IPS-18a (cell line): ENCODE results near the gene RDH11.
"Not testable (repeated sequence)": the region's sequence is repeated elsewhere in the genome, so short reads cannot be mapped to it uniquely, and the experiment has no call there.

Source experiments
- H3K27ac ChIP-seq: one replicate; pipeline ENCODE4 v1.5.1; 2013; ENCODE audit warnings: low read length
- H3K27me3 ChIP-seq: one replicate; pipeline ENCODE4 v1.6.1; 2013; ENCODE audit warnings: mild to moderate bottlenecking, low read length; ENCODE audit not compliant: control insufficient read depth, insufficient read depth
- H3K36me3 ChIP-seq: one replicate; pipeline ENCODE4 v1.6.1; 2013; ENCODE audit warnings: low read depth, low read length; ENCODE audit not compliant: control insufficient read depth
- H3K4me1 ChIP-seq: one replicate; pipeline ENCODE4 v1.6.1; 2013; ENCODE audit warnings: low read depth, low read length; ENCODE audit not compliant: control insufficient read depth
- H3K4me3 ChIP-seq: one replicate; pipeline ENCODE4 v1.5.1; 2013; ENCODE audit warnings: low read length
- H3K9ac ChIP-seq: one replicate; pipeline ENCODE4 v1.6.1; 2013; ENCODE audit warnings: mild to moderate bottlenecking, low read length, moderate library complexity
- H3K9me3 ChIP-seq: one replicate; pipeline ENCODE4 v1.6.1; 2013; ENCODE audit warnings: low read depth, low read length; ENCODE audit not compliant: control insufficient read depth

Gene RDH11

DNA sequence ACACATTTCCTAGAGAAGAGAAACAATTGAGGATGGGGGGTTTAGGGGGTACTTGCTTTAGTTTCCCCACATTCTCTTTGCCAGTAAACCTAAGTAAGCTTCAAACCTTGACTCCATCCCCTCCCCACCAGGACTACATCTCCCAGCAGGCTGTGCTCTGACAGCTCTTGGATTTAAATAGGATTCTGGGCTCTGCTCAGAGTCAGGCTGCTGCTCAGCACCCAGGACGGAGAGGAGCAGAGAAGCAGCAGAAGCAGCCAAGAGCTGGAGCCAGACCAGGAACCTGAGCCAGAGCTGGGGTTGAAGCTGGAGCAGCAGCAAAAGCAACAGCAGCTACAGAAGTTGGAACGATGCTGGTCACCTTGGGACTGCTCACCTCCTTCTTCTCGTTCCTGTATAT lies 26.7 kb upstream of the RDH11 start:
- H3K36me3 ChIP-seq: no peaks in the 10 kb centered on the region
- no peaks in the 10 kb centered on the region for H3K9me3 ChIP-seq
- H3K4me1 ChIP-seq: no peaks in the 10 kb centered on the region
- peak overlapping the region; percentile 20 for H3K4me3 ChIP-seq
- H3K27me3 ChIP-seq: peaks cover 5% of the 10 kb centered on the region
- no peak overlapping the region for H3K9ac ChIP-seq
- no peak overlapping the region for H3K27ac ChIP-seq

DNA sequence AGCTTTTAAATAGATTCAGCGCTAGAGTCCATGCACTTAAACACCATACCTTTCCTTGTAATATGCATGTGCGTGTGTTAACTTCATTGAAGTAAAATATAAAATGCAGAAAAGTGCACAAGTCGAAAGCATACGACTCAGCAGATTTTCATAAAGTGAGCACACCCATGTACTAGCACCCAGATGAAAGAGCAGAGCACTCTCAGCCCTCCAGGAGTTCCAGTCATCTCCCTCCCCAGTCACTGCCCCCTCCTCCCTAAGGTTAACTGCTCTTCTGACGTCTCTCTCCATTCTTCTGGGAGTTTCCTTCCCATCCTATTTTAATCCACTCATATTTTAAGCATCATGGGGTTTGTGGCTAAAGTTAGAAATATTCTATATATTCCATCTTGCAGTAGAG lies 26.3 kb upstream of the RDH11 start:
- H3K9ac ChIP-seq: no peak overlapping the region
- H3K4me3 ChIP-seq: no peak overlapping the region
- H3K27me3 ChIP-seq: peaks cover 5% of the 10 kb centered on the region
- no peaks in the 10 kb centered on the region for H3K9me3 ChIP-seq
- no peak overlapping the region for H3K27ac ChIP-seq
- no peaks in the 10 kb centered on the region for H3K36me3 ChIP-seq
- H3K4me1 ChIP-seq: no peaks in the 10 kb centered on the region

DNA sequence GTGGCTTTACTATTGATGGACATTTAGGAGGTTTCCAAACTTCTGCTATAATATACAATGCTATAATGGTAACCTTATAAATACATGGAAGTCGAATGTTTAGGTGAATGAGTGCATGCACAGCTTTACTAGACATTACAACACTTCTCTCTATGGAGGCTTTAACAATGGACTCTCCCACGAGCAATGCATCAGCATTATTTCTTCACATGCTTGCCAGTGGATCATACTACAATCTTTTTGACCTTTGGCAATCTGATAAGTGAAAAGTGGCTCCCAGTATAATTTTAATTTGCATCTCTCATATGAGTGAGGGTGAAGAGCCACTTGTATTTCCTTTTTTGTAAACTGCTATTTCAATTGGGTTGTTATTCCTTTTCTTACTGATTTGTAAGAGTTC lies 24.3 kb upstream of the RDH11 start:
- Histone ChIP-seq H3K9ac (no peak overlapping the region), H3K9me3 (no peaks in the 10 kb centered on the region), H3K27ac (no peak overlapping the region), H3K36me3 (no peaks in the 10 kb centered on the region), H3K27me3 (peaks cover 5% of the 10 kb centered on the region), H3K4me3 (no peak overlapping the region), H3K4me1 (no peaks in the 10 kb centered on the region)

DNA sequence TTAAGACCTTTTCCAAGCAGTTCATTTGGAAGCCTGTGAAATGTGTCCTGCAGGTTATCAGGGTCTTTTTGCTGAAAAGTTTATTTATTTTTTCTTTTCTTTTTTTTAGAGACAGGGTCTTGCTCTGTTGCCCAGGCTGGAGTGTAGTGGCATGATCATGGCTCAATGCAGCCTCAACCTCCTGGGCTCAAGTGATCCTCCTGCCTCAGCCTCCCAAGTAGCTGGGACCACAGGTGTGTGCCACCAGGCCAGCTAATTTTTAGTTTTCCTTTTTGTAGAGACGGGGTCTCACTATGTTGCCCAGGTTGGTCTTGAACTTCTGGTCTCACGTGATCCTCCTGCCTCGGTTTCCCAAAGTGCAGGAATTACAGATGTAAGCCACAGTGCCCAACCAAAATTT lies 23.8 kb upstream of the RDH11 start:
- not testable (repeated sequence) for H3K27ac ChIP-seq, H3K4me3 ChIP-seq, H3K4me1 ChIP-seq, H3K27me3 ChIP-seq, H3K9ac ChIP-seq, H3K9me3 ChIP-seq, H3K36me3 ChIP-seq

DNA sequence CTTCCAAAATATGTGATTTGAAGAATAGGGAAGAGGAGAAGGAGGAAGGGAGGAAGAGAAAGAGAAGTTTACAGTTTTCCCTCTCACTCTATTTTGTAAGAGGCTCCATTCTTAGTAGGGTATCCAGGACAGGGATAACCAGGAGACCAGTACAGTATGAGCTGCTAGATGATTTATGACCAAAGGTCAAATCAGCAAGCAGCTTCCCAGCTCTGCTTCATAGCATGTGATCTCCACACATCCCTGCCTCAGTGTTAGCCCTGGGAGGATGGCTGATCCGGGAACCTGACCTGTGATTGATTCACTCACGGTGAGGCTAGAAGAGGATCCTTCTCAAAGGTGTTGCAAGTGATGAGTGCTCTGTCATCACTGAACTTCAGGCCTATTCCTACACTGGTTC lies 22.7 kb upstream of the RDH11 start:
- Histone ChIP-seq H3K4me3 (no peak overlapping the region), H3K27me3 (peaks cover 5% of the 10 kb centered on the region), H3K27ac (no peak overlapping the region), H3K9me3 (no peaks in the 10 kb centered on the region), H3K9ac (no peak overlapping the region), H3K36me3 (no peaks in the 10 kb centered on the region), H3K4me1 (no peaks in the 10 kb centered on the region)

DNA sequence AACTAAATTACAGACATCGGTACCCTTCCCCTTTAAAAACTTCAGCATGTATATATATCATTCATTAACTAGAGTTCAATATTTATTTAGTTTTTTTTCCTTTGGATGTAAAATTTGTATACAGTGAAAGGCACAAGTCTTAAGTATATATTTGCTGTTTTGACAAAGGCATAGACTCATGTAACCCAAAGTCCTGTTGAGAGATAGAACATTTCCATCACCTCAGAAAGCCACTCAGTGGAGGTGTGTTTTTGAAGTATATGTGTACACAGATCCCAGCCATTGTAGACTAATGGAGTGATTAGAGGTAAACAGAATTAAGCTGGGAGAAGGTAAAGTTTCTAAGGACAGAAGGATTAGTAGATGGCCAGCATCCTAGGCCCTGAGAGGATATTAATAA lies 21.5 kb upstream of the RDH11 start:
- H3K27me3 ChIP-seq: no peaks in the 10 kb centered on the region
- no peak overlapping the region for H3K9ac ChIP-seq
- H3K9me3 ChIP-seq: no peaks in the 10 kb centered on the region
- no peak overlapping the region for H3K4me3 ChIP-seq
- no peaks in the 10 kb centered on the region for H3K4me1 ChIP-seq
- H3K27ac ChIP-seq: no peak overlapping the region
- no peaks in the 10 kb centered on the region for H3K36me3 ChIP-seq

DNA sequence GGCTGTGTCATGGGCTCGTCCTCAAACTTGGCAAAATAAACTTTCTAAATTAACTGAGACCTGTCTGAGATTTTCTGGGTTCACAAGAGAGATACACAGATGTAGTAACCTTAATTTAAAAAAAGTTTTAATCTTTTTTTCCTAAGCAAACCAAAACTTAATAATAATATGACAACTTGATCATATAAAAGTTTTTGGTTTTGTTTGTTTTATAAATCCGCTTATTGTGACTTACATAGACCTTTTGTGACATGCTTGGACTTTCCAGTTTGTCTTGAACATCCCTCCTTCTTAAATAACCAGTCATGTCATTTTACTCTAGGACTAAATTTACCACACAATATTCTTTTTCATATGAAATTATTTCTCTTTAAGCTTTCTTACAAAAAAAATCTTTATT lies 14.6 kb upstream of the RDH11 start:
- Histone ChIP-seq H3K27ac (no peak overlapping the region), H3K9ac (no peak overlapping the region), H3K27me3 (no peaks in the 10 kb centered on the region), H3K36me3 (no peaks in the 10 kb centered on the region), H3K9me3 (peaks cover 24% of the 10 kb centered on the region), H3K4me1 (no peaks in the 10 kb centered on the region), H3K4me3 (no peak overlapping the region)

DNA sequence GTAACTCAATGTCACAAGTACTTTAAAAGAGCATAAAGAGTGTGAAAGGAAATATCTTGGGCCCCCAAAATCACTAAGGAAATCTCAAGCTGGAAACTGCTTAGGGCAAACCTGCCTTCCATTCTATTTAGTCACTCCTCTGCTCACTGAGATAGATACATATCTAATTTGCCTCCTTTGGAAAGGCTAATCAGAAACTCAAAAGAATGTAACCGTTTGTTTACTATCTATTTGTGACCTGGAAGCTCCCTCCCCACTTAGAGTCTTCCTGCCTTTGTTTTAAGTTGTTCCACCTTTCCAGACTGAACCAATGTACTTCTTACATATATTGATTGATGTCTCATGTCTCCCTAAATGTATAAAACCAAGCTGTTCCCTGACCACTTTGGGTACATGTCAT lies 14.2 kb upstream of the RDH11 start:
- not testable (repeated sequence) for H3K27ac ChIP-seq, H3K36me3 ChIP-seq, H3K4me3 ChIP-seq, H3K27me3 ChIP-seq, H3K4me1 ChIP-seq, H3K9ac ChIP-seq
- H3K9me3 ChIP-seq: peaks cover 24% of the 10 kb centered on the region

DNA sequence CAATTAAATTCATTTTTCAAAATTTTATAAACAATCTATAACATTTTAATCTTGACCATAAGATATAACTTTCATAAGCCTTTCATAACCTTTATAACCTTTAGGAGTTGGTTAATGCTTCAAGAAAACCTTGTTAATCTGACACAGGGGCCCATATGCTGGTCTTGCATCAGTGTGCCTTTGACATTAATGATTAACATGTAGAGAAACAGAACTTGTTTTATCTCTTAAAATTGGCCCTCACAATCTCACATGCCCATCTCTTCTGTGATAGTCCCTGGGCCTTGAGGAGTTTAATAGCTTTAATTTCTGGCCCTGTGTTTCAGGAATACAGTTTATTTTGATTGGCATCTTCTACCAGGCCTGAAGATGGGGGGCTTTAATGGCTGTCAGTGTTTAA lies 13.8 kb upstream of the RDH11 start:
- peaks cover 24% of the 10 kb centered on the region for H3K9me3 ChIP-seq
- not testable (repeated sequence) for H3K4me1 ChIP-seq, H3K27ac ChIP-seq, H3K27me3 ChIP-seq, H3K4me3 ChIP-seq, H3K36me3 ChIP-seq, H3K9ac ChIP-seq

DNA sequence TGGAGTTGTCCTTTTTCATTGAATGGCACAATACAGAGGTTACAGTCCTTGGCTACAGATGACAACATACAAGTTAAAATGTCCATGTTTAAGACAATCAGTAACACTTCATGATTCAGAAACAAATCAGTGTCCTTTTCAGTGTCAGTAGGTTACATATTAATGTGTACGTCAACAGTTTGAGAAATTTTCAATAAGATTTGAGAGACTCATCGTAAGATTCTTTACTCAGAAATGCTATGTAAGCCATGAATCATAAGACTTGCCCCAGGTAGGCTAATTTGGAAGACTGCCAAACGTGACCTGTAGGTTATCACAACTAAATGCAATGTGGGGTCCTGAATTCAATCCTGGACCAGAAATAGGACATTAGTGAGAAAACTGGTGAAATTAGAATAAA lies 9.6 kb upstream of the RDH11 start:
- Histone ChIP-seq H3K9ac (no peak overlapping the region), H3K27ac (no peak overlapping the region), H3K4me1 (no peaks in the 10 kb centered on the region)

DNA sequence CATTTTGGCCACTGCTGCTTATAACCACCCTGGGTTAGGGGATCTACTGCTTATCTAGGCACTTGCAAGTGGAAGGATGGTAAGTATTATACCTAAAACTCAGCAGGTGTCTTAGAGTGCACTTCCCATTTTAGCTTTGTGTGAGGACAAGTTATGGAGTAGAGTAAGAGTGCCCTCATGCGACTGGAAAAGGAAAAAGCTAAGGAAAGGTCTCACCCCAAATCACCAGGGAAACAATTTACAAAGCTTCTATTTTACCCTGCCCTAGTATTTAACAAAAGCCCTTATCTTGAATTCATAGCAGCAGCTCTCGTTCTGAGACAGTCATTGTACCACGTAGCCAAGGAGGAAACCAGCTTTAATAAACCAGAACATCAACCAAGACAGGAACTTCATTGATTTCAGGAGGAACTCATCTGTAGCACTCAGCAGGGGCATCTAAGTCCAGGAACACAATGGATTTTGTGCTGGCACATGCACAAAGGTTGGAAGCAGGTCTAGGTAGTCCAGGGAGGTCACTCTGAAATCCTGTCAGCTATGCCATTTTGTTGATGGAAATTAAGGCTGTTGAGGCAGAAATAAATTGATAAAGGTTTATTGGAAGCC lies 9.0 kb upstream of the RDH11 start:
- H3K9me3 ChIP-seq: peaks cover 16% of the 10 kb centered on the region
- no peaks in the 10 kb centered on the region for H3K27me3 ChIP-seq
- no peaks in the 10 kb centered on the region for H3K36me3 ChIP-seq
- no peak overlapping the region for H3K4me3 ChIP-seq
- no peak overlapping the region for H3K27ac ChIP-seq
- no peak overlapping the region for H3K9ac ChIP-seq
- H3K4me1 ChIP-seq: no peaks in the 10 kb centered on the region

More for the DNA sequence above, 9.6 kb upstream of the RDH11 start:
- Histone ChIP-seq H3K36me3 (no peaks in the 10 kb centered on the region), H3K27me3 (no peaks in the 10 kb centered on the region), H3K4me3 (no peak overlapping the region), H3K9me3 (peaks cover 20% of the 10 kb centered on the region)

DNA sequence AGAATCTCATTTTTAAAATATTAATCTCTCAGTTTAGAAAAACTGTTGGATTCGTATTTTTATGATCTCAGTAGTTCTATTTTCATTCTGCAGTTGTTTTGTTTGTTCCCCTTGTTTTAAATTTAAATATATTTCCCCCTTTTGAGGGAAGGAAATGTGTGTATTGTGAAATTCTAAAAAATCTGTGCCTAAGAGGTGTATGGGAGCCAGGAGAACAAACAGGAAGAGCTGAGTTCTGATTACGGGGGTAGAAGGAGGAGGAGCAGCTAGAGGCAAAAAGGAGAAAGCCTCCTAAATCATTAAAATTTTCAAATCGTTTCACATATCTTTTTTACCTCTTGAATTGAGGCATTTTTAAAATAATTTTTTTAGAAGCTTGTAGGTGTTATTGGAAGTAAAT lies 8.4 kb upstream of the RDH11 start:
- Histone ChIP-seq H3K4me1 (no peaks in the 10 kb centered on the region), H3K4me3 (no peak overlapping the region), H3K36me3 (no peaks in the 10 kb centered on the region), H3K27me3 (no peaks in the 10 kb centered on the region), H3K27ac (no peak overlapping the region), H3K9ac (no peak overlapping the region), H3K9me3 (peaks cover 11% of the 10 kb centered on the region)
